Effector CD8-positive, alpha-beta T cell (primary cell): Measurements from ENCODE around the gene TMEM63B.
"Not testable (repeated sequence)": the region's sequence is repeated elsewhere in the genome, so short reads cannot be mapped to it uniquely, and the experiment has no call there.

Source experiments
- DNase-seq: peaks from one replicate; lab custom pipeline; 2025; lab: John Stamatoyannopoulos, UW

TMEM63B gene

GRCh38 chr6:44094403-44095242 lies 32.7 kb upstream of the TMEM63B start:
- no peak for DNase-seq

- DNase-seq, result not testable (repeated sequence)
Observed at GRCh38 chr6:44095243-44095623, 32.1 kb upstream of the TMEM63B start.

DNA sequence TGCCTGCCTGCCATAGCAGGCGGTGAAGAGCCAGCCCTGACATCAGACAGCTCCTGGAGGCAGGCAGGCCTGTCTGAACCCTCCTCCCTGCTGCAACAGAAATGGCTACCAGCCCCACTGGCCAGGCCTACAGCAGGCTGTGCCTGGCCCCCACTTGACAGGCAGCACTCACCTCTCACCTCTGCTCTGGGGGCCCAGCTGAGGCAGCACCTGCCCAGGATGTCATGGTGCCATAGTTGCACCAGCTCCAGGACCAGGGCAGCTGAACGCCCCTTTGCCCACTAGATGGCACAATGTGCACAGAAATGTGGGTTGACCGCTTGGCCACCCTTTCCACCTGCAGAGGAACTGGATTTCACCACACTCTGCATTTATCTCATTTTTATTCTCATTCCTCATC lies 30.7 kb upstream of the TMEM63B start:
- DNase-seq, result peak; percentile 63

DNA sequence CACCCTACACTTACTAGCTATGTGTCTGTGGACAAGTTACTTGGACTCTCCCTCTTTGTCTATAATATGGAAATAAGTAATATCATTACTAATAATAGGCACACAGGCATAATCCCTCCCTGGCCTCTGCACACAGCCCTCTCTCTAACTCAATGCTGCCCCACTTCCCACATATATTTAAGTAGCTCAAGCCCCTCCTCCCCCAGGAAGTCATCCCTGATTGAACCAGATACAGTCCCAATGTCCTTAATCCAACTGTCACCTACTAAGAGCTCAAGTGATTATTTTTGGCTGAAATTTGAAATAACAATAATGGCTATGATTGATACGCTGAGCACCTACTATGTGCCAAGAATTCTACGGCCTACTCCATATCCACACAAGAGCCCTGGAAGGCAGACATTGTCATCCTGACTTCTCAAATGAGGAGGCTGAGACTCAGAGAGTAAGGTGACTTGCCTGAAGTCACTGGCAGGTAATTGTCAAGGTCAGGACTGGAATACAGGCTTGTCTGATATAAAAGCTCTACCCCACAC lies 29.5 kb upstream of the TMEM63B start:
- DNase-seq, result no peak

GRCh38 chr6:44099192-44099591 lies 28.2 kb upstream of the TMEM63B start:
- no peak for DNase-seq

DNA sequence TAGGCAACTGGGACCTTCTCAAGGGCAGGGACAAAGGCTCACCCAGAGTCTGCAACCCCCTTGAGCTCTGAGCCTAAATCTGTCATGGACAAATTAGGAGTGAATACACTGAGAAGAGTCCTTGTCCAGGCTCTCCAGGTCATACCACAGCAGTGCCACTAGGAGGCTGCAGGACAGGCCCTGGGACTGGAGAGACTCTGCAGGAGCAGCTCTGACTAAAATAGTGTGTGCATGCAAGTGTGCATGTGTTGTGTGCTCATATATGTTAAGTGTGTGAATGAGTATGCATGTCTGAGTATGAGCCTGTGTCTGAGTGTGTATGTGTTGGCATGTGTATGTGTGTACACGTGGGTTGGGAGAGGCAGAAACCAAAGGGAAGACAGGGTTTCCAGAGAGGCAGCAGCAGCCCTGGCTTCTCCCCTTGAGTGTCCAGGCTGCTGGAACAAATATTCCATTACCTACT lies 27.2 kb upstream of the TMEM63B start:
- DNase-seq, result no peak

- no peak for DNase-seq
Observed at GRCh38 chr6:44101832-44102231, 25.5 kb upstream of the TMEM63B start.

DNA sequence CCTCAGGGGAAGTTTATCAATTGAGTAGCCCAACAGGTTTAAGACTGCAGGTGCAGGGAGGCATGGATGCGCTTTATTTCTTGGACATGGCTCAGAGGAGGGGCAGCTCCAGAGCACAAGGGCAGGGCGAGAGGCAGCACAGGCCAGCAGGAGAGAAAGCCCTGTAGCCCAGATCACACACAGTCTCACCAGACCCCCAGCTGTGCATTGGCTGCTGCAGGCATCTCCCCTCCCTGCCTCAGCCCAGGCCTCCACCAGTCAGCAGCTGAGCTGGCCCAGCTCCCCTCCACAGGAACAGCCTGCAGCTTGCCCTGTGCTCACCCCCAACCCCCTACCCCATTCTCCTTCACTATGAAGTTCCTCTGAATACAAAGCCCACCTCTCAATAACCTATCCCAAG lies 24.8 kb upstream of the TMEM63B start:
- DNase-seq, result no peak

DNA sequence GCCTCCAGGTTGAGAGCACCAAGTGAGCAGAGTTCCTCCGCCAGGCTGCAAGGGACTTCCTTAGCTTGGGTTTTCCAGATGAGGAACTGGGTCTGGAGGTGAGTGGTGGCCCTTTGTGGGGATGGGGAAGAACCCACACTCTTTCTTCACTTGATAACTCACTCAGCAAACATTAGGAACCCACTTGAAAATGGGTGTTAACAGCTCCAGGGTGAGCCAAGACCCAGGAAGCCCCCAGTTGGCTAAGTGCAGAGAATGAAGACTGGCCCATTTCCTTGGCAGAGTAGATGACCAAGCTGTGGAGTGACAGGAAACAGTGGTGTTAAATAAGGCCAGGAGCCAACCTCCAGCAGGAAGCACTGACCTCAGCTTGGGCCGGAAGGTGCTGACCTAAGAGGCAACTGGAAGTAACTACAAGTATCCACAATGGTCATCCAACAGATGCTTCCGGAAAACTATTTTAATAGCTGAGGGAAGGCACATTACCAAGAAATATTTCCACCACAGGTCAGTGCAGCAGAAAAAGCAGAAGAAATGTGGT lies 22.8 kb upstream of the TMEM63B start:
- no peak for DNase-seq

DNA sequence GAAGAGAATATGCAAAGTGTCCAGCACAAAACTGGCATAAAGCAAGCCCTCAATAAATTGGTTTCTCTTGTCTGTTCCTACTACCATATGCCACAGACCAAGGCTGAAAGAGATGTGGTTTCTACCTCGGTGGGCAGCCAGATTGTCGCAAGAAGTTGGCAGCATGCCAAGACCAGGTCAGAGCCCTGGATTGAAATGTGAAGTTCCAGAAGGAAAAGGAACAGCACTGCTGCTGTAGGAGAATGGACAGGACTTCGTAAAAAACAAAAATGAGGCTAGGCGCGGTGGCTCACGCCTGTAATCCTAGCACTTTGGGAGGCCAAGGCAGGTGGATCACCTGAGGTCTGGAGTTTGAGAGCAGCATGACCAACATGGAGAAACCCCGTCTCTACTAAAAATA lies 22.2 kb upstream of the TMEM63B start:
- no peak for DNase-seq

- no peak for DNase-seq
Observed at GRCh38 chr6:44105993-44106740, 21.2 kb upstream of the TMEM63B start.

GRCh38 chr6:44107017-44107416 lies 20.3 kb upstream of the TMEM63B start:
- DNase-seq, result no peak

DNA sequence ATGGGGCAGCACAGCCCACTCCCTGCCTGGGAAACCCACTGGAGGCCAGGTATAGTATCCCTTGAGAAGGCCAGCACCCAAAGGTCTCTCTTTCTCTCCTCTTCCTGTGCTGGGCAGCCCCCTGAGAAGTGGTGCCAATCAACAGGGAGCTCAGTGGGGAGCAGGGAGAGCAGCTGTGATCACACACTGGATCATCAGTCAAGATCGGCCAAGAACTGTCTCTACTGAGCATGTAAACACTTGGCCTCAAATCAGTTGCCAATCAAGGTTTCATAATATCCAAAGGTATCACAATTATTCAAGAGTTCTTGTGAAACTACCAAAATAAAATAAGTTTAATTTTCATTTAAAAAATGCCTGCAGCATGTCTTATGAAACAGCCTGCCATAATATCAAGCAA lies 18.9 kb upstream of the TMEM63B start:
- DNase-seq, result no peak

DNA sequence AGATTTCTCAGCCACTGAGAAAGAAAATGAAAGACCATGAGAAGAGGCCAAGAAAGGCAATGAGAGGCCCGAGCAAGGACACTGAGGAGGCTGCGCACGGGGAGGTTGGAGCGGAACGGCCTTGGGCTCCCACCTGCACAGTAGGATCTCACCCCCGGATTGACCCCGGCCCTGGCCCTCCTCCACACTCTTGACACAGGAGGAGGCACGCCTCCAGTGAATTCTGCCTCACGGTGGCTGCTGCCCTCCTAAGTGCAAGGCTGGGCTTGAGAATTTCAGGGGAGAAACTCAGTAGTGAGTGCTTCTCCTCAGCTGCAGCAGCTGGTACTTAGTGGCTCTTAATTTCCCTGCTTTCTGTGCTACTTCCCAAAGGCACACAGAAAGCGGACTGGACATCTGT lies 18.1 kb upstream of the TMEM63B start:
- DNase-seq, result no peak

GRCh38 chr6:44110005-44110676 lies 17.2 kb upstream of the TMEM63B start:
- no peak for DNase-seq

DNA sequence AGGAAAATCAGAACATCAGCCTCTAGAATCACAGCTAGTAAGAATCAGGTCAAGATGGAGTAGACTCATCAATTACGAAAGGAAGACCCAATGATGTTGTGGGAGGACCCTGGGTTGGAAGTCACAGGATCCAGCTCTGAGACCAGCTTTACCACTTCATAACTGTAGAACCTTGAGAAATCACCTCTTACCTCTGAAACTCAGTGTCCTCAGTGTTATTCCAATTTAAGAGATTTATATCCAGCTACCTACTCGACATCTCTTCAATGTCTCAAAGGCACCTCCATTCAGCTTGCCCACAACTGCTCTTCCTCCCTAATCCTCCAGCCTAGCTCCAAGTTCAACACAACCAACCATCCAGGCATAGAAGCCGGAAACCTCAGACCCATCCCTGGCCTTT lies 16.4 kb upstream of the TMEM63B start:
- no peak for DNase-seq

DNA sequence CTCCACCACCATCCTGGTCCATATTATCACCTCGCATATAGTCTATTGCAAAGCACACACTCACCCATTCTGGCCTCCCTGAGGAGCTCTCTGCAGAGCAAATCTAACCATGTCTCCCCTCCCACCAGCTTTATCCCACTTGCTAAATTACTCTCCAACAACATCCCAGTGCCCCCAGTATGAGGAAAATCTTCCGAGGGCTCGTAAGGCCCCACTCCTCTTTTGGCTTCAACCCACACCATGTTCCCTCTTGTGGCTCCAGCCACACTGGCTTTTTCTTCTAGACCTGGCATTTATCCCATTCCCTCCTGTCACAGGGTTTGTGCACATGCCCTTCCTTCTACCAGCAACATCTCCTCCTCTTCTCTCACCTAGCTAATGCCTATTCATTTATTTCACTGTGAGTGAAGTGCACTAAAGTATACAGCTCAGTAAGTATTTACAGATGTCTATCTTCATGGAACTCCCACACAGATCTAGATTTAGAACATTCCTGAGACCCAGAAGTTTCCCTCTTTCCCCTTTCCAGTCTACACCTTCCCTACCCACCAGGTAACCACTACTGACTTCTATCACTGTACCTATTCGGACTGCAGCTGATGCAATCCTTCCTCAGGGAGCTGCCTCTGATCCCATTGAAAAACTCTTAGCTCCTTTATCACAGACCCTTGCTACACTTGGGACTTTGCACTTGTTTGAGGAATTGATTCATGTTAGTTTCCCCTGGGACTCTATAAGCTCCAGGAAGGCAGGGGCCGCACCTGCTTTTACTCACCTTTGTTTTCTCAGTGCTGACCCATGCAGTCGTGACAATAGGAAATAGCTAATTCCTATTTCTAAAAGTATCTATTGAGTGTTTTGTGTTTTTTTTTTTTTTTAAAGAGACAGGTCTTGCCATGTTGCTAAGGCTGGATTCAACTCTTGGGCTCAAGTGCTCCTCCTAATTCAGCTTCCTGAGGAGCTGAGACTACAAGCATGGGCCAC lies 15.6 kb upstream of the TMEM63B start:
- no peak for DNase-seq

- DNase-seq, result no peak
Observed at GRCh38 chr6:44113414-44113813, 13.9 kb upstream of the TMEM63B start.

DNA sequence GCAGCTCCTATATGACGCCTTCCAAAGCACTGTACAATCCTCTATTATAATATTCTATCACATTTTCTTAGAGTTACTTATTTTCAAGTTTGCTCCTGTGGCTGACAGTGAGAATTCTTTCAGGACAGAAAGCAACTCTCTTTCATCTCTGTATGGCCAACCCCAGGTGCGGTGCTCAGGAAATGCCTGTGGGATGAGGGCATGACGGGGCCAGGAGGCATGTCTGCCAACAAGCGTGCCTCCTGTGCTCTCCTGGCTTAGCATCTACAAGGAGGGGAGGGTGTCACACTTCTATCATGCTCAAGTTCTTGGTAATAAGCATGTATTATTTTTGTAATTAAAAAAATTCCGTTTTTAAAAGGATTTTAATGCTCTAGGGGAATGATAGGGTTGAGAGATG lies 11.5 kb upstream of the TMEM63B start:
- DNase-seq, result no peak

- DNase-seq, result no peak
Observed at GRCh38 chr6:44116641-44117382, 10.5 kb upstream of the TMEM63B start.
